GM12875 (cell line): ENCODE results near the gene OGN.

Experiments used
- H3K4me3 ChIP-seq: one replicate; pipeline ENCODE4 v1.5.1; 2011; ENCODE audit warnings: low read depth, low read length, control low read depth
- TF ChIP-seq, protein P1 (sequence below): IDR thresholded peaks from 2 replicates; pipeline ENCODE4 v1.5.1; 2011; ENCODE audit warnings: low read depth, mild to moderate bottlenecking, control low read depth, inconsistent platforms, low read length, moderate library complexity, borderline replicate concordance; ENCODE audit not compliant: insufficient read depth

OGN gene

GRCh38 chr9:92373167-92373566 lies 31.2 kb downstream of the OGN start:
- TF ChIP-seq, protein P1, sequence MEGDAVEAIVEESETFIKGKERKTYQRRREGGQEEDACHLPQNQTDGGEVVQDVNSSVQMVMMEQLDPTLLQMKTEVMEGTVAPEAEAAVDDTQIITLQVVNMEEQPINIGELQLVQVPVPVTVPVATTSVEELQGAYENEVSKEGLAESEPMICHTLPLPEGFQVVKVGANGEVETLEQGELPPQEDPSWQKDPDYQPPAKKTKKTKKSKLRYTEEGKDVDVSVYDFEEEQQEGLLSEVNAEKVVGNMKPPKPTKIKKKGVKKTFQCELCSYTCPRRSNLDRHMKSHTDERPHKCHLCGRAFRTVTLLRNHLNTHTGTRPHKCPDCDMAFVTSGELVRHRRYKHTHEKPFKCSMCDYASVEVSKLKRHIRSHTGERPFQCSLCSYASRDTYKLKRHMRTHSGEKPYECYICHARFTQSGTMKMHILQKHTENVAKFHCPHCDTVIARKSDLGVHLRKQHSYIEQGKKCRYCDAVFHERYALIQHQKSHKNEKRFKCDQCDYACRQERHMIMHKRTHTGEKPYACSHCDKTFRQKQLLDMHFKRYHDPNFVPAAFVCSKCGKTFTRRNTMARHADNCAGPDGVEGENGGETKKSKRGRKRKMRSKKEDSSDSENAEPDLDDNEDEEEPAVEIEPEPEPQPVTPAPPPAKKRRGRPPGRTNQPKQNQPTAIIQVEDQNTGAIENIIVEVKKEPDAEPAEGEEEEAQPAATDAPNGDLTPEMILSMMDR: no peak
- H3K4me3 ChIP-seq: no peak overlapping the region

GRCh38 chr9:92369075-92369474 lies 35.3 kb downstream of the OGN start:
- TF ChIP-seq, protein P1: no peak

DNA sequence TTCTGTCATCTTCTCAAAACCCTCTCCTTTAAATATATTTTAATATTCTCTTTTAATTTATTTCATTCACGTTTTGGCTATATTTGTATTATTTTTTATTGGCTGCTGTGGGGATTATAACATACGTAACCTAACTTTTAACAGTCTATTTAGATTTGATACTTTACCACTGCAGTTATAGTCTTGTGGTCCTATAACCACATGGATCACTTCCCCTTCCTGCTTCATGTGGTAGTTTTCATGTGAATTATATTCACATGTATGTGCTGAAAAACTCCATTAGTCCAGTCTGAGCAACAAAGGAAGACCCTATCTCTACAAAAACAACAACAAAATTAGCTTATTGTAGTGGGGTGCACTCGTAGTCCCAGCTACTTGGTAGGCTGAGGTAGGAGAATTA lies 44.3 kb downstream of the OGN start:
- H3K4me3 ChIP-seq: no peak overlapping the region
- TF ChIP-seq, protein P1: no peak

More at GRCh38 chr9:92369075-92369474, 35.3 kb downstream of the OGN start:
- no peak overlapping the region for H3K4me3 ChIP-seq

GRCh38 chr9:92359394-92359995 lies 44.9 kb downstream of the OGN start:
- no peak overlapping the region for H3K4me3 ChIP-seq
- TF ChIP-seq, protein P1: no peak

GRCh38 chr9:92353051-92353450 lies 51.3 kb downstream of the OGN start:
- no peak overlapping the region for H3K4me3 ChIP-seq
- TF ChIP-seq, protein P1: no peak

DNA sequence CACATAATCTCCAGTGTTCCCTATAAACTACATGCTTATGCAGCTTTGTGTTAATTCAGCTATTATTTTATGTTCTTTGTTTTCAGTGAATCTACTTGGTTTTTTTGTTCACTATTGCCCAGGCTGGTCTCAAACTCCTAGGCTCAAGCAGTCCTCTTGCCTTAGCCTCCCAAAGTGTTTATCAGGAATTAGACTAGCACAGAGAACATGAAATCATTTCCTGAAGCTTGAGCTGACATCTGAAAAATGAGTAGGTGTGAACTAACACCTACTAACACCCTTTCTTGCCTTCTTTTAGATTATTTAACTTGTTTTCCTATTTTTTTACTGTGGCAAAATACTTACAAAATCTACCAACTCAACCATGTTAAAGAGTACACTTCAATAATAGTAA lies 53.6 kb downstream of the OGN start:
- H3K4me3 ChIP-seq: no peak overlapping the region
- TF ChIP-seq, protein P1: no peak
